HG03060 (cell line): Measurements from ENCODE around the gene PPP1CA.
A peak's percentile ranks its signal among the peaks of the same experiment; 100 is the strongest.
"Not testable (repeated sequence)": the region's sequence is repeated elsewhere in the genome, so short reads cannot be mapped to it uniquely, and the experiment has no call there.

Source experiments
- ATAC-seq: cut with Tn5 transposase; IDR thresholded peaks from one replicate; pipeline ENCODE4 v1.9.1; 2021; ENCODE audit warnings: low read depth, moderate number of reproducible peaks; ENCODE audit not compliant: unreplicated experiment

PPP1CA gene

DNA sequence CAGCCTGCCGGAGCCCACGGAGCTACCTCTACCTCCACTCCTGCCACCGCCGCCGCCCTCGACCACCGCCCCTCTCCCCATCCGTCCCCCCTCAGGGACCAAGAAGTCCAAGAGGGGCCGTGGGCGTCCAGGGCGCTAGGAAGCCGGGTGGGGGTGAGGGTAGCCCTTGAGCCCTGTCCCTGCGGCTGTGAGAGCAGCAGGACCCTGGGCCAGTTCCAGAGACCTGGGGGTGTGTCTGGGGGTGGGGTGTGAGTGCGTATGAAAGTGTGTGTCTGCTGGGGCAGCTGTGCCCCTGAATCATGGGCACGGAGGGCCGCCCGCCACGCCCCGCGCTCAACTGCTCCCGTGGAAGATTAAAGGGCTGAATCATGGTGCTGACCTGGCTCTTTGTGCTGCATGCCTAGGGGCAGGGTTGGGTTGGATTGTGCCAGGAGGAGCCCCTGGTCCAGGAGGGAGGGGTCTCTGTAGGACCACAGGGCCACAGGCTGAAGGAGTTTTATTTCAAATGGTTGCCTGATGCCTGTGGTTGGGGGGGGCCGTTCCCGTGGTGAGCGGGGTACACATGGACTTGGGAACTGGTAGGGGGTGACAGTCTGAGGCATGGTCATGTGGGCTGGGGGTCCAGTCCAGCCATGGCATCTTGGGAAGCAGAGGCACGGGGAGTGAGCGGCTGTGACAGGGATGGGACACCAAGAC lies 33.5 kb upstream of the PPP1CA start:
- ATAC-seq = no peak

GRCh38 chr11:67434395-67434881 lies 32.8 kb upstream of the PPP1CA start:
- ATAC-seq = no peak

DNA sequence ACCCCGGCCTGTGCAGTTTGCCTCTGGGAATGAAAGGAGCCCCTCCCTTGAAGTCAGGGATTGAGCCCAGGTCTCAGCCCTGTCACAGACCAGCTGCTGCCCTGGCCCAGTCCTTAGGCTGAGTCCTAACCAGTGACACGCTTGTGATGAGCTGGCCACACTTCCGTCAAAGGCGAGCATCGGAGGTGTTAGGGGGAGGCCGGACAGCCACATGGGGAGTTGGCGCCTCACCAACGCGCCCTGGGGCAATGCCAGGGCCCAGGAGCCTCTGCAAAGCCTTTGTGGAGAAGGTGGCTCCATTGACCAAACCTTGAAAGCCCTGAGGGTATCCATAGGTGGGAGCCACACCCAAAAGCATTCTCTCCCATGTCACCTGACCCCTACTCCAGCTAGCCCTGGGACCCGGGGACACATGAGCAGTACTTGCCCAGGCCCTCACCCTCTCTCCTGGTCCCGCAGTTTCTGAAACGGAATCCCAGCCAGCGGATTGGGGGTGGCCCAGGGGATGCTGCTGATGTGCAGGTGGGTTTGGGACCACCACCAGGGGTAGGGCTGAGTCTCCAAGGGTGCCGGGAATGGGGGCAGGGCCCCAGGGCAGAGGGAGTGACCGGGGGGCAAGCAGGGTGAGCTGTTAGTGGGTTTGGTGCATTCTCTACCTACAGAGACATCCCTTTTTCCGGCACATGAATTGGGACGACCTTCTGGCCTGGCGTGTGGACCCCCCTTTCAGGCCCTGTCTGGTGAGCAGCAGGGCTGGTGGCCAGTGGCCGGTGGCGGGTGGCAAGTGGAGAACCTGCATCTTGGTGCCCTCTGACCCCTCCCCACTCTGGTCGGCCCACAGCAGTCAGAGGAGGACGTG lies 32.1 kb upstream of the PPP1CA start:
- no peak for ATAC-seq

- ATAC-seq = no peak
Observed at GRCh38 chr11:67432655-67433349, 31.1 kb upstream of the PPP1CA start.

GRCh38 chr11:67431346-67432249 lies 29.9 kb upstream of the PPP1CA start:
- no peak for ATAC-seq

DNA sequence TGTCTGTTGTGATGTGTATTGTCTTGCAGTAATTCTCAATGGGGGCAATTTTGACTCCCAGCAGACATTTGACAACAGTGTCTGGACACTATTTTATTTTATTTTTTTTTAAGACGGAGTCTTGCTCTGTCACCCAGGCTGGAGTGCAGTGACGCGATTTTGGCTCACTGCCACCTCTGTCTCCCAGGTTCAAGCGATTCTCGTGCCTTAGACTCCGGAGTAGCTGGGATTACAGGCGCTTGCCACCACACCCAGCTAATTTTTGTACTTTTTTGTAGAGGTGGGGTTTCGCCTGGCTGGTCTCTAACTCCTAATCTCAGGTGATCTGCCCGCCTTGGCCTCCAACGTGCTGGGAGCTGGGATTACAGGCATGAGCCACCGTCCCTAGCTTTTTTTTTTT lies 28.1 kb upstream of the PPP1CA start:
- ATAC-seq = no peak

DNA sequence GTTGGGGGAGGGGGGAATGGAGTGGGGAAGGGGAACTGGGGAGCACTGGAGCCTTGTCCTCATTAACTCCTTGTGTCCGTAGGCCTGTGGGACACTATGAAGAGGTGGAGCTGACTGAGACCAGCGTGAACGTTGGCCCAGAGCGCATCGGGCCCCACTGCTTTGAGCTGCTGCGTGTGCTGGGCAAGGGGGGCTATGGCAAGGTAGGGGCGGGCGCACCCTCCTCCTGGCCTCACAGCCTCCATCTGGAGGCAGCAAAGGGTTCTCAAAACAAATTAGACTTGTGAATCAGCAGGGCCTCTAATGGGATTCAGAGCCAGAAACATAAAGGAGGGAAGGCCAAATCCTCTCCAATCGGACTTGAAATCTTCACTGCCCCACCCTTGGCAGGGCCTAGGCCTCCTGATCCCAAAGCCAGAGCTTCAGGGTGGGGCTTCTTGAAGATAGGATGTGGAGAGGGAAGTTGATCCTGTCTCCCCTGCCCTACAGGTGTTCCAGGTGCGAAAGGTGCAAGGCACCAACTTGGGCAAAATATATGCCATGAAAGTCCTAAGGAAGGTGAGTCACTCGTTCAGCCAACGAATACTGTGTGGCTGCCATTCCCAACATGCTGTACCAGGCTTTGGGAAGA lies 27.5 kb upstream of the PPP1CA start:
- ATAC-seq = no peak

- peak; percentile 75 for ATAC-seq
Observed at GRCh38 chr11:67428052-67429001, 26.7 kb upstream of the PPP1CA start, which contains the start of gene RPS6KB2. RPS6KB2 (plus strand) TSS chr11:67428494; CDS start chr11:67428546, 52 bp downstream.

GRCh38 chr11:67427364-67427859 lies 25.8 kb upstream of the PPP1CA start:
- not testable (repeated sequence) for ATAC-seq

- ATAC-seq = no peak
Observed at GRCh38 chr11:67423891-67424613, 22.4 kb upstream of the PPP1CA start.

GRCh38 chr11:67423466-67423865 lies 21.8 kb upstream of the PPP1CA start:
- no peak for ATAC-seq

DNA sequence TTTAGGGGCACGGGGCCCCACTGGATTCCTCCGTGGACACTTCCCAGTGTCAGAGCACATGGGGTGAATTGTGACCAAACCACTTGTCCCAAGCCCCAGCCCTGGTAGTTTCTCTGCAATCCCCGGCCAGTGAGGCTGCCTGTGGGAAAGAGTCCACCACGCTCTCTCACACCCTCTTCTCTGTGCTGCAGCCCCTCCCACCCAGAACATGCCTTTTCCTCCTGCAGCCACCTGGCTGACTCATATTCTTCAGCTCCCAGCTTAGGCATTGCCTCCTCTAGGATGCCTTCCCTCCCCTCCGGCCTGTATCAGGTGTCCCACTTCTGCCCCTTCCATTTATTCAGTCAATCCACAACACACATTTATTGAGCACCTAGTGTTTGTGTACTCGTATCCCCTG lies 21.2 kb upstream of the PPP1CA start:
- no peak for ATAC-seq

GRCh38 chr11:67421430-67422031 lies 19.9 kb upstream of the PPP1CA start:
- no peak for ATAC-seq

DNA sequence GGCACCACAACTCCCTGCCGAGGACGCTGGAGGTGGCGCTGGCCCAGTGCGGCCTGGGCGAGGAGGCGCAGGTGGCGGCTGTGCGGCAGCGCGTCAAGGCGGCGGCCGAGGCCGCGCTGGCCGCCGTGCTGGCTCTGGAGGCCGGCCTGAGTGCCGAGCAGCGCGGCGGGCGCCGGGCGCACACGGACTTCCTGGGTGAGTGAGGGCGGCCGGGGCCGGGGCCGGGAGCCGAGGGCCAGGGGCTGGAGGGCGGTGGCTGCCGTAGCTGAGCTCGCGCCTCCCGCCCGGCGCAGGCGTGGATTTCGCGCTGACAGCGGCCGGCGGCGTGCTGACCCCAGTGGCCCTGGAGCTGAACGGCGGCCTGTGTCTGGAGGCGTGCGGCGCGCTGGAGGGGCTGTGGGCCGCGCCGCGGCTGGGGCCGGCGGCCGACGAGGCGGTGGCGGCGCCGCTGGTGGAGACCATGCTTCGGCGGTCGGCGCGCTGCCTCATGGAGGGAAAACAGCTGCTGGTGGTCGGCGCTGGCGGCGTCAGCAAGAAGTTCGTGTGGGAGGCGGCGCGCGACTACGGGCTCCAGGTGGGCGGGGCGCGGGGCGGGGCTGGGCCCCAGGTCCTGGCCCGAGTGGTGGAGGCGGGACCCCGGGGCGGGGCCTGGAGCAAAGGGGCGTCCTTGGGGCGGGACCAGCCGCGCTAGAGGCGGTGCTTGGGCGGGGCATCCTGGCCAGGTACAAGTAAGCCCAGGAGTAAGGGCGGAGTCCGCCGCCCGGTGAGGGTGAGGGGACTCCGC lies 19.2 kb upstream of the PPP1CA start:
- ATAC-seq = no peak

GRCh38 chr11:67420147-67420645 lies 18.5 kb upstream of the PPP1CA start:
- no peak for ATAC-seq

GRCh38 chr11:67419325-67420049 lies 17.8 kb upstream of the PPP1CA start:
- ATAC-seq = no peak
